Measurements from ENCODE around the gene ST3GAL2. TPM values are rescaled to one million over a fixed set of nuclear protein-coding genes. Genes with fewer than 3 reads are reported as not detected.
A peak's percentile ranks its signal among the peaks of the same experiment; 100 is the strongest.

Gene ST3GAL2
- total RNA-seq, 2 donors from 2014 or later: 56.4 to 57.8 TPM

DNA sequence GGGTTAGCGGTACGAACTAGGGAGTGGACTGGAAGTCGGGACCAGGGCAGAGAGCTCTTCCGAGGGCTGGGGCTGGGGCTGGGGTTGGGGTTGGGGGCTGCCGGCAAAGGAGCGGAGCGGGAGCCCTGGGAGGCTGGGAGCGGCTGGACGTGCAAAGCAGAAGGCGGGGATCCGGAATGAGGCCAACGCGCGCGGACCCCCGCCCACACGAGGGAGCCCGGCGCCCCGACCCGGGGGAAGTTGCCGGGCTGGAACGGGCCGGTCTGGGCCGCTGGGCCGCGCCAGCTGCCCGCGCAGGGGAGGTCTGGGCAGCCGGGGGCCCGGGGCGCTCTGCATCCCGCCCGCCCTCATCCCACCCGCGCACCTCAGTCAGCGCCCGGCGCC lies 323 bp downstream of the ST3GAL2 start:
- Mint-ChIP-seq H3K4me1 (peaks cover 38% of the 10 kb centered on the region), H3K27ac (peak overlapping the region; percentile 86), H3K27me3 (ENCODE audit: insufficient read depth) (no peaks in the 10 kb centered on the region), H3K9me3 (no peaks in the 10 kb centered on the region), H3K4me3 (peak overlapping the region; percentile 86), H3K36me3 (ENCODE audit: low read depth) (peaks cover 15% of the 10 kb centered on the region)
- peak; percentile 71 for DNase-seq
- Histone ChIP-seq H3K4me3 (ENCODE audit: low read length) (peak overlapping the region; percentile 92), H3K36me3 (ENCODE audit: control insufficient read depth, insufficient read depth, low read length) (peaks cover 16% of the 10 kb centered on the region), H3K27me3 (ENCODE audit: control insufficient read depth, insufficient read depth, low read length, poor library complexity, severe bottlenecking) (no peaks in the 10 kb centered on the region), H3K9me3 (ENCODE audit: control insufficient read depth, low read length) (no peaks in the 10 kb centered on the region), H3K27ac (ENCODE audit: low read depth, low read length) (no peak overlapping the region), H3K9ac (ENCODE audit: extremely low read depth, low read length, poor library complexity, severe bottlenecking) (peak overlapping the region; percentile 65), H3K4me1 (ENCODE audit: control insufficient read depth, insufficient read depth, low read length) (peaks cover 9% of the 10 kb centered on the region)
- WGBS, 2 experiments (ENCODE audit: insufficient coverage in 1 of 2, insufficient read length in 1 of 2): 0 to 2% methylated on average over 9 to 35 of the region's 39 CpGs
- no peak for TF ChIP-seq CTCF (conservative IDR thresholded peaks at IDR 0.05)

DNA sequence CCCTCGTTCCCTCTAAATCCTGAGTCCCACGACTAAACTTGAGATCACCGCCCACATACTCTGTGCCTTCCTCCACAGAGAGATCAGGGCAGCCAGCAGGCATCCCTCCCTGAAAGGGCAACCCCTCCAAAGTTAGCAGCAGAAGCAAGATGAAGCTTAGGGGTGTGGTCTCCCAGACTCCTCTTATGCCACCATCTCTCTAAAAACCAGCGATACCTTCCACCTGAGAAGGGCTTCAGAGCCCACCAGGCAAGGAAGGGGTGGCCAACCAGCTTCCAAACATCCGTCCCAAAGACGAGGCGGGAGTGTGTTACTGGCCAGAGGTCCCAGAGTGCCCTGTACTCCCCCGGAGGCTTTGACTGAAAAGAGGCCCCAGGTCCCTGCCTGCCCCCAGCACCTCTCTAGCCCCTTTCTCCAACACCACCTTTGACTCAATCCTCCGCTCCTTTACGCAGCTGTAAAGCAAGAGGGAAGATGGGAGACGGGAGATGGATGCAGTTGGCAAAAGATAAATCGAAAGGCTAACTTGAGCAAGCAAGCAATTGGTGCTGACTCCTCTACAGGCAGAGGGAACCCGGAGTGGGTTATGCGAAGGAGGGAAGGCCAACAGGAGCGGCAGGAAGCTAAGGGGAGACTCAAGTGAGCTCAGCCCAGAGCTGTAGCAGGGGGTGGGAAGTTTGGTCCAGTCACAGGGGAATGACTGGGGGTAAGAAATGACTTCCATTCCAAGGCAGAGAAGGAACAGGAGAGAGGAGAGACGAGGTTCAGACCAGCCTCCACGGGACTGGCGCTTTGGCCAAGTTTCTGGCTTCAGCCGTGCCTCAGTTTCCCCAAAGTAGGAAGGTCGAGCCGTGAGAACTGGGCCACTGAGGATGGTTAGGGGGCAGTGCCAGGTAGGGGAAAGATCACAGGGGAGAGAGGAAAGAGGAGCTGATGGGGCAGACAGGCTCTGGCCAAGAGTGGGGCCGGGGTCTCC lies 1.0 kb downstream of the ST3GAL2 start:
- peak overlapping the region; percentile 86 for H3K27ac Mint-ChIP-seq
- peaks cover 17% of the 10 kb centered on the region for H3K36me3 Mint-ChIP-seq (ENCODE audit: low read depth)
- peaks cover 46% of the 10 kb centered on the region for H3K4me1 Mint-ChIP-seq
- H3K27me3 ChIP-seq (ENCODE audit: control insufficient read depth, insufficient read depth, low read length, poor library complexity, severe bottlenecking): no peaks in the 10 kb centered on the region
- H3K4me3 Mint-ChIP-seq: peak overlapping the region; percentile 86
- H3K4me3 ChIP-seq (ENCODE audit: low read length): peak overlapping the region; percentile 92
- peak; percentile 74 for DNase-seq
- peaks cover 21% of the 10 kb centered on the region for H3K36me3 ChIP-seq (ENCODE audit: control insufficient read depth, insufficient read depth, low read length)
- no peaks in the 10 kb centered on the region for H3K27me3 Mint-ChIP-seq (ENCODE audit: insufficient read depth)
- no peaks in the 10 kb centered on the region for H3K9me3 ChIP-seq (ENCODE audit: control insufficient read depth, low read length)
- H3K27ac ChIP-seq (ENCODE audit: low read depth, low read length): peak overlapping the region; percentile 67
- 10 to 11% methylated on average over 14 to 22 of the region's 22 CpGs for WGBS, 2 experiments (ENCODE audit: insufficient coverage in 1 of 2, insufficient read length in 1 of 2)
- H3K4me1 ChIP-seq (ENCODE audit: control insufficient read depth, insufficient read depth, low read length): peaks cover 15% of the 10 kb centered on the region
- H3K9me3 Mint-ChIP-seq: no peaks in the 10 kb centered on the region
- no peak for TF ChIP-seq CTCF (conservative IDR thresholded peaks at IDR 0.05)
- H3K9ac ChIP-seq (ENCODE audit: extremely low read depth, low read length, poor library complexity, severe bottlenecking): peak overlapping the region; percentile 65

DNA sequence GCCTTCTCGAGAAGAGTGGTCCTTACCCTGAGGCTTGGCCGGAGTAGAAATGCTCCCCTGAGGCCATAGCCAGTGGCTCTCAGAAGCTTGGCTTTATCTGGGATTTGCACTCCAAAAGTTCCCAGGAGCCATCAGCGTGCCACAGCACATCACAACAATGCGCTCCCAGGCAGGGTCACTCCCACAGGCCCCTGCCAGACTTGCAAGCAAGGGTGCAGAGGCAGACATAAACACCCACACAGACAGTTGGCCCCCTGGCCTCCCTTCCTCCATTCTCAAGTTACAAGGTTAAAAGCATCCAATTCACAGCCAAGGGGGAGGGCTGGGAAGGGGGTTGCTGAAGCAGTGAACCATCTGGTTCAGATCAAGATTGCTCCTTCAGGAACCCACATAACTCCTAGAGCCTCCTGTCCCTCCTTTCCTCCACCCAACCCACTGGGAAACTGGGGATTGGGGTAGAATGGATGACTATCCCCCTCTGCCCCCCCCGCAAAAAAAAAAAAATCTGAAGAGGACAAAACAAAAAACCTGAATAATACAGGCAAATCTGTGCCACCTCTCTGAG lies 1.8 kb downstream of the ST3GAL2 start:
- Histone ChIP-seq H3K4me1 (ENCODE audit: control insufficient read depth, insufficient read depth, low read length) (peaks cover 20% of the 10 kb centered on the region), H3K9ac (ENCODE audit: extremely low read depth, low read length, poor library complexity, severe bottlenecking) (peak overlapping the region; percentile 65), H3K27me3 (ENCODE audit: control insufficient read depth, insufficient read depth, low read length, poor library complexity, severe bottlenecking) (no peaks in the 10 kb centered on the region), H3K9me3 (ENCODE audit: control insufficient read depth, low read length) (no peaks in the 10 kb centered on the region), H3K27ac (ENCODE audit: low read depth, low read length) (peak overlapping the region; percentile 67), H3K4me3 (ENCODE audit: low read length) (peak overlapping the region; percentile 92), H3K36me3 (ENCODE audit: control insufficient read depth, insufficient read depth, low read length) (peaks cover 26% of the 10 kb centered on the region)
- peak; percentile 91 for DNase-seq
- 20 to 40% methylated on average over 2 to 5 of the region's 5 CpGs for WGBS, 2 experiments (ENCODE audit: insufficient coverage in 1 of 2, insufficient read length in 1 of 2)
- Mint-ChIP-seq H3K9me3 (no peaks in the 10 kb centered on the region), H3K27me3 (ENCODE audit: insufficient read depth) (no peaks in the 10 kb centered on the region), H3K4me1 (peaks cover 52% of the 10 kb centered on the region), H3K27ac (peak overlapping the region; percentile 86), H3K4me3 (peak overlapping the region; percentile 86), H3K36me3 (ENCODE audit: low read depth) (peaks cover 17% of the 10 kb centered on the region)
- TF ChIP-seq CTCF (conservative IDR thresholded peaks at IDR 0.05): no peak
